Measurements from ENCODE around the gene ITGAL. TPM values are rescaled to one million over a fixed set of nuclear protein-coding genes. Genes with fewer than 3 reads are reported as not detected.
"Not testable (repeated sequence)": the region's sequence is repeated elsewhere in the genome, so short reads cannot be mapped to it uniquely, and the experiment has no call there.

The ITGAL gene
- total and polyA plus RNA-seq, 10 donors = 26.6 to 212 (median 130) TPM

GRCh38 chr16:30521873-30522641 is 49.5 kb downstream of the ITGAL start:
- no peak overlapping the region for H3K4me3 ChIP-seq
- 69 to 80% (median 72%) methylated on average over 11 of the region's 11 CpGs for WGBS, 5 donors
- no peaks in the 10 kb centered on the region for H3K27me3 ChIP-seq (replicated peaks in 1 of 7)
- no peaks in the 10 kb centered on the region for H3K9me3 ChIP-seq
- peak overlapping the region in 1 of 8 donors; percentile 1 for H3K27ac ChIP-seq
- no peak for DNase-seq
- peaks cover 0 to 26% (median 15%) of the 10 kb centered on the region in 6 donors for H3K4me1 ChIP-seq
- peaks cover 0 to 69% (median 55%) of the 10 kb centered on the region in 6 donors for H3K36me3 ChIP-seq
- intact Hi-C loops (cut with DNase I; ENCODE audit: low total_unique reads) = loop anchor here (10.0 kb wide), 1 partner anchor 77 kb away; the partner anchor contains the start of gene SEPHS2
- TF ChIP-seq, protein P1, sequence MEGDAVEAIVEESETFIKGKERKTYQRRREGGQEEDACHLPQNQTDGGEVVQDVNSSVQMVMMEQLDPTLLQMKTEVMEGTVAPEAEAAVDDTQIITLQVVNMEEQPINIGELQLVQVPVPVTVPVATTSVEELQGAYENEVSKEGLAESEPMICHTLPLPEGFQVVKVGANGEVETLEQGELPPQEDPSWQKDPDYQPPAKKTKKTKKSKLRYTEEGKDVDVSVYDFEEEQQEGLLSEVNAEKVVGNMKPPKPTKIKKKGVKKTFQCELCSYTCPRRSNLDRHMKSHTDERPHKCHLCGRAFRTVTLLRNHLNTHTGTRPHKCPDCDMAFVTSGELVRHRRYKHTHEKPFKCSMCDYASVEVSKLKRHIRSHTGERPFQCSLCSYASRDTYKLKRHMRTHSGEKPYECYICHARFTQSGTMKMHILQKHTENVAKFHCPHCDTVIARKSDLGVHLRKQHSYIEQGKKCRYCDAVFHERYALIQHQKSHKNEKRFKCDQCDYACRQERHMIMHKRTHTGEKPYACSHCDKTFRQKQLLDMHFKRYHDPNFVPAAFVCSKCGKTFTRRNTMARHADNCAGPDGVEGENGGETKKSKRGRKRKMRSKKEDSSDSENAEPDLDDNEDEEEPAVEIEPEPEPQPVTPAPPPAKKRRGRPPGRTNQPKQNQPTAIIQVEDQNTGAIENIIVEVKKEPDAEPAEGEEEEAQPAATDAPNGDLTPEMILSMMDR (IDR thresholded peaks at IDR 0.05 in 8 of 11, conservative IDR thresholded peaks at IDR 0.05 in 3 of 11) = no peak
- TF ChIP-seq POLR2AphosphoS5 (IDR thresholded peaks at IDR 0.05) = peak in 2 of 3 donors; percentile 31 to 40
- TF ChIP-seq POLR2A (IDR thresholded peaks at IDR 0.05) = no peak

- Histone ChIP-seq H3K4me1 (peaks cover 3 to 32% (median 21%) of the 10 kb centered on the region in 6 donors), H3K36me3 (peaks cover 0 to 60% (median 47%) of the 10 kb centered on the region in 6 donors)
- not testable (repeated sequence) for H3K4me3 ChIP-seq; DNase-seq; H3K9me3 ChIP-seq; H3K27me3 ChIP-seq (replicated peaks in 1 of 7); H3K27ac ChIP-seq
- WGBS, 5 donors = 82 to 90% (median 86%) methylated on average over 12 of the region's 12 CpGs
- intact Hi-C loops (cut with DNase I; ENCODE audit: low total_unique reads) = loop anchor here (10.0 kb wide), 1 partner anchor 78 kb away; the partner anchor contains the start of gene SEPHS2
- TF ChIP-seq POLR2AphosphoS5 (IDR thresholded peaks at IDR 0.05) = peak in 1 of 3 donors; percentile 35
These were observed 50.3 kb downstream of the ITGAL start for GRCh38 chr16:30522702-30523463.

DNA sequence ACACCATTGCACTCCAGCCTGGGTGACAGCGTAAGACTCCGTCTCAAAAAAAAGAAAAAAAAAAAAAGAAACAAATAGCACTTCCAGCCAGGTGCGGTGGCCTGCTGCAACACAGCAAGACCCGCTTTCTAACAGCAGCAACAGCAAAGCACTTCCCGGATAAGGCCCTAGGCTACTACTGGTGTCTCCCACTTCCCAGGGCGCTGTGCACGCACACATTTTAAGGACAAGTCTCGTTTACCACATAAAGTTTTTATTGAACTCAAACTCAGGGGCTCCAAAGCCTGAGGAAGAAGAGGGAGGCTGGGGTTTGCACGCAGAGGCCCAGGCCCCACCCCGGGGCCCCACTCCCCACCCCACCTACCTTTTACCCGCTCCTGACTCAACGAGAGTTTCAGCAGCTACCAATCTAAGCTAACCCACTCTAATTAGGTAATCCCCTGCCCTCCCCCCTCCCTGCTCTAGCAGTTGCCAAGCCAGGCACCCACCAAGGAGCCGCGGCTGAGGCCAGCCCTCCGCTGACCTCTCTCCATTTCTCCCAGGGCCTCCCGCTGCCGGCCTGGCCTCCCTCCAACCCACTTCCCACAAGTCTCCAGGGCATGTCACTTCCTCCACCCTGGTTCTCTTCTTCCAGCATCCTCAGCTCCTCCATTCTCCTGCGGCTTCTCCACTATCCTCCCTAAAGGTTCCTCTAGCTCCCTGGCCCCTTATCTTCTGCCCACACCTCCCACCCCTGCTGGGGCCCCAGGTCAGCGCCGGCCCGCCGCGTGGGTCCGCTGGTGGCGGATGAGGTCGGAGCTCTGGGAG is 51.4 kb downstream of the ITGAL start:
- no peak overlapping the region for H3K4me3 ChIP-seq
- no peaks in the 10 kb centered on the region for H3K9me3 ChIP-seq
- 76 to 84% (median 79%) methylated on average over 23 to 26 of the region's 26 CpGs for WGBS, 5 donors
- peak overlapping the region in 3 of 8 donors; percentile 13 to 33 (median 30) for H3K27ac ChIP-seq
- H3K27me3 ChIP-seq (replicated peaks in 1 of 7) = no peaks in the 10 kb centered on the region
- intact Hi-C loops (cut with DNase I; ENCODE audit: low total_unique reads) = loop anchor here (10.0 kb wide), 1 partner anchor 79 kb away; the partner anchor contains the start of gene SEPHS2
- DNase-seq = no peak
- TF ChIP-seq POLR2A (IDR thresholded peaks at IDR 0.05) (no peak), POLR2AphosphoS5 (IDR thresholded peaks at IDR 0.05) (peak in 1 of 3 donors; percentile 15)
- peaks cover 0 to 50% (median 37%) of the 10 kb centered on the region in 6 donors for H3K36me3 ChIP-seq
- H3K4me1 ChIP-seq = peaks cover 6 to 43% (median 31%) of the 10 kb centered on the region in 6 donors

DNA sequence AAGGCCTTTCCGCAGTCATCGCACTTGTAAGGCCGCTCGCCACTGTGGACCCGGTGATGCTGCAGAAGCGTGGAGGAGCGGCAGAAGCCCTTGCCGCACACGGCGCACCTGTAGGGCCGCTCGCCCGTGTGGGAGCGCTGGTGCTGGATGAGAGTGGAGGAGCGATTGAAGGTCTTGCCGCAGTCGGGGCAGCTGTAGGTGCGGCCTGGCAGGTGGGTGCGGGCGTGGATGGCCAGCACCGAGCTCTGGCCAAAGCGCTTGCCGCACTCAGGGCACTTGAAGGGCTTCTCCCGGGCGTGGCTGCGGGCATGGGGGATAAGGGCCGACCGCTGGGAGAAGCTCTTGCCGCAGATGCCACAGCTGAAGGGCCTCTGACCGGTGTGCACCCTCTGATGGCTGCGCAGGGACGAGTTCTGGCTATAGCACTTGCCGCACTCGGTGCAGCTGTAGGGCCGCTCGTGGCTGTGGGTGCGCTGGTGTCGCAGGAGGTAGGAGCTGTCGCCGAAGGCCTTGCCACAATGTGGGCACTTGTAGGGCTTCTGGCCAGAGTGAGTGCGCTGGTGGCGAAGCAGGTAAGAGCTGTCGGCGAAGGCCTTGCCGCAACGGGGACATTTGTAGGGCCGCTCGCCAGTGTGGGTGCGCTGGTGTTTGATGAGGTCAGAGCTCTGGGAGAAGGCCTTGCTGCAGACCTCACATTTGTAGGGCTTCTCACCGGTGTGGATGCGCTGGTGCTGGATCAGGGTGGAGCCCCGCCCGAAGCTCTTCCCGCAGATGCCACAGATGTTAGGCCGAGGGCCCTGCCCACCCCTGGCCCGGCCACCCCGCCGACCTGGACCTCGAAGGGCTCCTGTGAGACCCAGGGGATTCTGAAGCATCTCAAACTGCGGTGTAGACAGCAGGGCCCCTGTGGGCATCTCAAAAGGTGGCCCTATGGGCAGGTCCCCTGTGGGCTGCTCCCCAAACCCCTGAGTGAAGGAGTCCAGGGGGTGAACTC is 52.3 kb downstream of the ITGAL start:
- peak; percentile 78 for DNase-seq

More for the DNA sequence above, 52.3 kb downstream of the ITGAL start:
- 95 to 96% (median 95%) methylated on average over 42 to 60 of the region's 60 CpGs for WGBS, 5 donors
- intact Hi-C loops (cut with DNase I; ENCODE audit: low total_unique reads) = loop anchor here (10.0 kb wide), 1 partner anchor 80 kb away; the partner anchor contains the start of gene SEPHS2
- TF ChIP-seq POLR2AphosphoS5 (IDR thresholded peaks at IDR 0.05) (peak in 2 of 3 donors; percentile 32 to 65), POLR2A (IDR thresholded peaks at IDR 0.05) (no peak)
- H3K27me3 ChIP-seq (replicated peaks in 1 of 7) = no peaks in the 10 kb centered on the region
- peaks cover 0 to 40% (median 28%) of the 10 kb centered on the region in 6 donors for H3K36me3 ChIP-seq
- peak overlapping the region in 1 of 8 donors; percentile 97 for H3K27ac ChIP-seq
- no peaks in the 10 kb centered on the region for H3K9me3 ChIP-seq
- H3K4me3 ChIP-seq = no peak overlapping the region
- H3K4me1 ChIP-seq = peaks cover 6 to 50% (median 32%) of the 10 kb centered on the region in 6 donors
